Natural killer cell (primary cell): Measurements from ENCODE around the gene ERVV-1. TPM values are rescaled to one million over a fixed set of nuclear protein-coding genes. Genes with fewer than 3 reads are reported as not detected.
"Not testable (repeated sequence)": the region's sequence is repeated elsewhere in the genome, so short reads cannot be mapped to it uniquely, and the experiment has no call there.

Experiments used
- ATAC-seq, 3 donors: fragments of 150-1000 bp in 2 of 3; fragments of 200-7000 bp in 1 of 3; cut with Tn5 transposase; 1 replicate in 1 of 3; 2 replicates in 2 of 3; pipeline ENCODE4 v1.10.0; 2021; ENCODE audit warnings: mild to moderate bottlenecking in 2 of 3, moderate library complexity in 2 of 3
- DNase-seq, 2 donors: peaks; one replicate each; pipeline versions ENCODE4 v3.0.0 to v3.0.0-alpha.2; 2013 to 2021; ENCODE audit warnings: mixed read lengths in 1 of 2
- H3K27ac ChIP-seq: one replicate; pipeline ENCODE4 v1.5.1; 2013; ENCODE audit warnings: mild to moderate bottlenecking, low read length
- H3K27me3 ChIP-seq: one replicate; pipeline ENCODE4 v1.6.1; 2013; ENCODE audit warnings: low read length; ENCODE audit not compliant: control insufficient read depth, insufficient read depth
- H3K36me3 ChIP-seq: one replicate; pipeline ENCODE4 v1.6.1; 2013; ENCODE audit warnings: low read length; ENCODE audit not compliant: control insufficient read depth, insufficient read depth
- H3K4me1 ChIP-seq: one replicate; pipeline ENCODE4 v1.6.1; 2013; ENCODE audit warnings: low read length; ENCODE audit not compliant: control insufficient read depth, insufficient read depth
- H3K4me3 ChIP-seq: one replicate; pipeline ENCODE4 v1.5.1; 2013; ENCODE audit warnings: low read length
- H3K9me3 ChIP-seq: one replicate; pipeline ENCODE4 v1.6.1; 2013; ENCODE audit warnings: low read length; ENCODE audit not compliant: control insufficient read depth, insufficient read depth
- H3K27ac Mint-ChIP-seq, 2 donors: one replicate each; pipeline ENCODE4 v1.8.0; 2022; ENCODE audit warnings: mild to moderate bottlenecking in 2 of 2, mixed read lengths in 2 of 2, moderate library complexity in 1 of 2
- H3K27me3 Mint-ChIP-seq, 2 donors: one replicate each; pipeline ENCODE4 v1.8.0; 2022; ENCODE audit warnings: low read depth in 2 of 2, mixed read lengths in 2 of 2
- H3K36me3 Mint-ChIP-seq: one replicate; pipeline ENCODE4 v1.8.0; 2022; ENCODE audit warnings: mixed read lengths
- H3K4me1 Mint-ChIP-seq, 2 donors: one replicate each; pipeline ENCODE4 v1.8.0; 2022; ENCODE audit warnings: mixed read lengths in 2 of 2
- H3K4me3 Mint-ChIP-seq: one replicate; pipeline ENCODE4 v1.8.0; 2022; ENCODE audit warnings: mild to moderate bottlenecking, moderate library complexity, mixed read lengths
- H3K9me3 Mint-ChIP-seq, 2 donors: one replicate each; pipeline ENCODE4 v1.8.0; 2022; ENCODE audit warnings: mixed read lengths in 2 of 2
- WGBS: methylation state at CpG from one replicate; pipeline ENCODE4 v1.1.7; 2013; ENCODE audit warnings: missing lambda C conversion rate; ENCODE audit not compliant: insufficient coverage; 5-methylcytosine and 5-hydroxymethylcytosine counted together
- intact Hi-C: fragments of 100-400 bp; cut with micrococcal nuclease; formaldehyde crosslinking; loops from one replicate; pipeline ENCODE4 v1.14.2; 2022
- total RNA-seq, 4 donors: library from RNA; stranded (reverse); fragments of 120-200 nt in 1 of 4; gene quantifications; one replicate each; pipeline versions ENCODE4 v1.2.3 to v1.2.4, GENCODE V29; 2013 to 2022
- TF ChIP-seq, protein P1 (sequence below): fragments of 200-600 bp; IDR thresholded peaks from one replicate; pipeline ENCODE4 v1.8.0; 2022; ENCODE audit warnings: antibody characterized with exemption

Gene ERVV-1, protein sequence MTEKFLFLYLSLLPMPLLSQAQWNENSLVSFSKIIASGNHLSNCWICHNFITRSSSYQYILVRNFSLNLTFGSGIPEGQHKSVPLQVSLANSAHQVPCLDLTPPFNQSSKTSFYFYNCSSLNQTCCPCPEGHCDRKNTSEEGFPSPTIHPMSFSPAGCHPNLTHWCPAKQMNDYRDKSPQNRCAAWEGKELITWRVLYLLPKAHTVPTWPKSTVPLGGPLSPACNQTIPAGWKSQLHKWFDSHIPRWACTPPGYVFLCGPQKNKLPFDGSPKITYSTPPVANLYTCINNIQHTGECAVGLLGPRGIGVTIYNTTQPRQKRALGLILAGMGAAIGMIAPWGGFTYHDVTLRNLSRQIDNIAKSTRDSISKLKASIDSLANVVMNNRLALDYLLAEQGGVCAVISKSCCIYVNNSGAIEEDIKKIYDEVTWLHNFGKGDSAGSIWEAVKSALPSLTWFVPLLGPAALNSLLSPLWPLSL
- not detected for total RNA-seq
- total RNA-seq (2013): not detected

- H3K9me3 Mint-ChIP-seq: peaks cover 0 to 3% of the 10 kb centered on the region in 2 donors
- Histone ChIP-seq H3K4me1 (no peaks in the 10 kb centered on the region), H3K36me3 (no peaks in the 10 kb centered on the region), H3K4me3 (no peak within 1 kb of the TSS), H3K9me3 (peaks cover 7% of the 10 kb centered on the region), H3K27ac (no peak within 1 kb of the TSS), H3K27me3 (no peaks in the 10 kb centered on the region)
- intact Hi-C loops: no loop called here
- TF ChIP-seq, protein P1, sequence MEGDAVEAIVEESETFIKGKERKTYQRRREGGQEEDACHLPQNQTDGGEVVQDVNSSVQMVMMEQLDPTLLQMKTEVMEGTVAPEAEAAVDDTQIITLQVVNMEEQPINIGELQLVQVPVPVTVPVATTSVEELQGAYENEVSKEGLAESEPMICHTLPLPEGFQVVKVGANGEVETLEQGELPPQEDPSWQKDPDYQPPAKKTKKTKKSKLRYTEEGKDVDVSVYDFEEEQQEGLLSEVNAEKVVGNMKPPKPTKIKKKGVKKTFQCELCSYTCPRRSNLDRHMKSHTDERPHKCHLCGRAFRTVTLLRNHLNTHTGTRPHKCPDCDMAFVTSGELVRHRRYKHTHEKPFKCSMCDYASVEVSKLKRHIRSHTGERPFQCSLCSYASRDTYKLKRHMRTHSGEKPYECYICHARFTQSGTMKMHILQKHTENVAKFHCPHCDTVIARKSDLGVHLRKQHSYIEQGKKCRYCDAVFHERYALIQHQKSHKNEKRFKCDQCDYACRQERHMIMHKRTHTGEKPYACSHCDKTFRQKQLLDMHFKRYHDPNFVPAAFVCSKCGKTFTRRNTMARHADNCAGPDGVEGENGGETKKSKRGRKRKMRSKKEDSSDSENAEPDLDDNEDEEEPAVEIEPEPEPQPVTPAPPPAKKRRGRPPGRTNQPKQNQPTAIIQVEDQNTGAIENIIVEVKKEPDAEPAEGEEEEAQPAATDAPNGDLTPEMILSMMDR: no peak
- 97% methylated on average over 7 of the region's 7 CpGs for WGBS
- peaks cover 0 to 1% of the 10 kb centered on the region in 2 donors for H3K27me3 Mint-ChIP-seq
- no peak for ATAC-seq
- no peak within 1 kb of the TSS for H3K27ac Mint-ChIP-seq
- no peak within 1 kb of the TSS for H3K4me3 Mint-ChIP-seq
- no peaks in the 10 kb centered on the region for H3K36me3 Mint-ChIP-seq
- H3K4me1 Mint-ChIP-seq: no peaks in the 10 kb centered on the region
- DNase-seq: no peak
Measured at GRCh38 chr19:53013621-53014020, at the start of gene ERVV-1. TSS of gene ERVV-1 (plus strand) at chr19:53013921. CDS start at chr19:53014091, 170 bp downstream.

DNA sequence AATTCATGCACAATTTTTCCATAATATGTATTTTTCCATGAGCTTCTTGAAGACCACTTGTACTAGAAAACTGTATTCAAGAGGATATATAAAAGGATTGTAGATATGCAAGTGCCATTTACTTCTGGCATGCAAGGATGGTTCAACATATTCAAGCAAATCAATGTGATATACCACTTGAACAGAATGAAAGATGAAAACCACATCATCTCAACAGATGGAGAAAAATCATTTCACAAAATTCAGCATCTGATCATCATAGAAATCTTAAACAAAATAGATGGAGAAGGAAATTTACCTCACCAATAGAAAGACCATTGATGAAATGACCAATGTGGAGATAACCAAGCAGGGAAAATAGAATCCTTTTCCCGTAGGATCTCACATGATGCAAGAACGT, 45.9 kb upstream of the ERVV-1 start:
- 94% methylated on average over 2 of the region's 2 CpGs for WGBS
- H3K4me3 Mint-ChIP-seq: no peak overlapping the region
- Histone ChIP-seq H3K27ac (no peak overlapping the region), H3K36me3 (no peaks in the 10 kb centered on the region), H3K27me3 (no peaks in the 10 kb centered on the region), H3K4me1 (peaks cover 4% of the 10 kb centered on the region), H3K4me3 (no peak overlapping the region), H3K9me3 (peaks cover 9% of the 10 kb centered on the region)
- TF ChIP-seq, protein P1: no peak
- peaks cover 9 to 11% of the 10 kb centered on the region in 2 donors for H3K4me1 Mint-ChIP-seq
- H3K27me3 Mint-ChIP-seq: no peaks in the 10 kb centered on the region
- H3K9me3 Mint-ChIP-seq: peaks cover 4% of the 10 kb centered on the region in 2 donors
- intact Hi-C loops: loop anchor here (10.0 kb wide), 1 partner anchor 183 kb away; the partner anchor contains the start of gene ZNF600
- no peak for DNase-seq
- no peak for ATAC-seq
- peaks cover 35% of the 10 kb centered on the region for H3K36me3 Mint-ChIP-seq
- H3K27ac Mint-ChIP-seq: no peak overlapping the region

DNA sequence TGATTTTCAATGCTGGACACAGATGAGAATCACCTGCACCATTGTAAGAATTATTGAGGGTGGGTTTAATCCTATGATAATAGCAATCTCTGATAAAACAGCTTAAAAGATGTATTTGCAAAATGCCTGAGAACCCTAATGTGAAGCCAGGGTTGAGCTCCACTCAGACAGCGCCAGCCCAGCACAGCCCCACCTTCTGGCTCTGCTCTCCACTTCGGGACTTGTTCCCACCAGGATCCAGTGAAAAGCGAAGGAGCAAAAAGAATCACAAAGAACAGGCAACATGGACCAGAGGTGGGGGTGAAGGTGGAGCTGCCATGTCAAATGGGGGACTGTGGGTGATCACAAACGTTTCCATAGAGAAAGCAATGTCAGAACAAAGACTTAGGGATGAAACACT, 32.4 kb upstream of the ERVV-1 start:
- ATAC-seq (no peak), DNase-seq (no peak)
- H3K27me3 ChIP-seq: no peaks in the 10 kb centered on the region
- no peak overlapping the region for H3K4me3 Mint-ChIP-seq
- no peak overlapping the region for H3K4me3 ChIP-seq
- H3K4me1 Mint-ChIP-seq: no peaks in the 10 kb centered on the region
- intact Hi-C loops: no loop called here
- H3K9me3 ChIP-seq: peaks cover 14% of the 10 kb centered on the region
- H3K27ac ChIP-seq: no peak overlapping the region
- peaks cover 0 to 2% of the 10 kb centered on the region in 2 donors for H3K27me3 Mint-ChIP-seq
- H3K36me3 ChIP-seq: no peaks in the 10 kb centered on the region
- peaks cover 8% of the 10 kb centered on the region for H3K36me3 Mint-ChIP-seq
- peaks cover 2 to 6% of the 10 kb centered on the region in 2 donors for H3K9me3 Mint-ChIP-seq
- no peak overlapping the region for H3K27ac Mint-ChIP-seq
- H3K4me1 ChIP-seq: no peaks in the 10 kb centered on the region
- TF ChIP-seq, protein P1: no peak
- 74% methylated on average over 4 of the region's 4 CpGs for WGBS

GRCh38 chr19:52983167-52983566, 30.6 kb upstream of the ERVV-1 start:
- H3K27ac ChIP-seq, H3K36me3 ChIP-seq, DNase-seq, H3K4me3 ChIP-seq, H3K4me3 Mint-ChIP-seq, ATAC-seq, H3K4me1 Mint-ChIP-seq, intact Hi-C loops, H3K27me3 Mint-ChIP-seq, H3K27ac Mint-ChIP-seq, H3K27me3 ChIP-seq, H3K4me1 ChIP-seq: not testable (repeated sequence)
- Mint-ChIP-seq H3K9me3 (peaks cover 2 to 11% of the 10 kb centered on the region in 2 donors), H3K36me3 (peaks cover 19% of the 10 kb centered on the region)
- H3K9me3 ChIP-seq: peaks cover 18% of the 10 kb centered on the region
- 83% methylated on average over 2 of the region's 3 CpGs for WGBS
